ENCODE data around the gene AFDN.

The AFDN gene, protein sequence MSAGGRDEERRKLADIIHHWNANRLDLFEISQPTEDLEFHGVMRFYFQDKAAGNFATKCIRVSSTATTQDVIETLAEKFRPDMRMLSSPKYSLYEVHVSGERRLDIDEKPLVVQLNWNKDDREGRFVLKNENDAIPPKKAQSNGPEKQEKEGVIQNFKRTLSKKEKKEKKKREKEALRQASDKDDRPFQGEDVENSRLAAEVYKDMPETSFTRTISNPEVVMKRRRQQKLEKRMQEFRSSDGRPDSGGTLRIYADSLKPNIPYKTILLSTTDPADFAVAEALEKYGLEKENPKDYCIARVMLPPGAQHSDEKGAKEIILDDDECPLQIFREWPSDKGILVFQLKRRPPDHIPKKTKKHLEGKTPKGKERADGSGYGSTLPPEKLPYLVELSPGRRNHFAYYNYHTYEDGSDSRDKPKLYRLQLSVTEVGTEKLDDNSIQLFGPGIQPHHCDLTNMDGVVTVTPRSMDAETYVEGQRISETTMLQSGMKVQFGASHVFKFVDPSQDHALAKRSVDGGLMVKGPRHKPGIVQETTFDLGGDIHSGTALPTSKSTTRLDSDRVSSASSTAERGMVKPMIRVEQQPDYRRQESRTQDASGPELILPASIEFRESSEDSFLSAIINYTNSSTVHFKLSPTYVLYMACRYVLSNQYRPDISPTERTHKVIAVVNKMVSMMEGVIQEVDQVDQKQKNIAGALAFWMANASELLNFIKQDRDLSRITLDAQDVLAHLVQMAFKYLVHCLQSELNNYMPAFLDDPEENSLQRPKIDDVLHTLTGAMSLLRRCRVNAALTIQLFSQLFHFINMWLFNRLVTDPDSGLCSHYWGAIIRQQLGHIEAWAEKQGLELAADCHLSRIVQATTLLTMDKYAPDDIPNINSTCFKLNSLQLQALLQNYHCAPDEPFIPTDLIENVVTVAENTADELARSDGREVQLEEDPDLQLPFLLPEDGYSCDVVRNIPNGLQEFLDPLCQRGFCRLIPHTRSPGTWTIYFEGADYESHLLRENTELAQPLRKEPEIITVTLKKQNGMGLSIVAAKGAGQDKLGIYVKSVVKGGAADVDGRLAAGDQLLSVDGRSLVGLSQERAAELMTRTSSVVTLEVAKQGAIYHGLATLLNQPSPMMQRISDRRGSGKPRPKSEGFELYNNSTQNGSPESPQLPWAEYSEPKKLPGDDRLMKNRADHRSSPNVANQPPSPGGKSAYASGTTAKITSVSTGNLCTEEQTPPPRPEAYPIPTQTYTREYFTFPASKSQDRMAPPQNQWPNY (N-terminal part only)

DNA sequence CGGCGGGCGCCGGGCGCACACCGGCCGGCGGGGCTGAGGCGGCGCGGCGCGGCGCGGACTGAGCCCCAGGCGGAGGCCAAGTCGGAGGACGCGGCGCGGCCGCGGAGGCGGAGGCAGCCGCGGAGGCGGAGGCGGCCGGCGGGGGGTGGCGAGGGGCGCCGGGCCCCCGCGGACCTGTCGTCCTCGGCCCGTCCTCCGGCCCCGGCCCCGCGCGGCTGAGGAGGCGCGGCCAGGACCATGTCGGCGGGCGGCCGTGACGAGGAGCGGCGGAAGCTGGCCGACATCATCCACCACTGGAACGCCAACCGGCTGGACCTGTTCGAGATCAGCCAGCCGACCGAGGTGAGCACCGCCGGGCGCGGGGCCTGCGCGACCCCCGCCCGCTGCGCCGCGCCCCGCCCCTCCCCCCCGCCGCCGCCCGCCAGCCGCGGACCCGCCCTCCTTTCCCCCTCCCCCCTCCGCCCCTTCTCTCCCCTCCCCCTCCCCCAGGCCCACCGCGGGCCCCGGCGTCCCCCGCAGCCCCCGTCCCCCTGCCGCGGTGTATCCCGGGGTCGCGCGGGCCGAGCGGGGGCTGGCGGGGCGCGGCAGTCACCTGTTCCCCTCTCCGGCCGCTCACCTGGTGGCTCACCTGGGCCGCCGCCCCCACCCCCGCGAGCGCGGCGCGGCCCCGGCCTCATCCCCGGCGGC, at the start of gene AFDN:
TSS of gene AFDN (plus strand) at position 16 of the 687 bp plus-strand sequence. CDS start at position 238, 222 bp downstream.
- DNase-seq (ENCODE audit: low read depth), result no peak

DNA sequence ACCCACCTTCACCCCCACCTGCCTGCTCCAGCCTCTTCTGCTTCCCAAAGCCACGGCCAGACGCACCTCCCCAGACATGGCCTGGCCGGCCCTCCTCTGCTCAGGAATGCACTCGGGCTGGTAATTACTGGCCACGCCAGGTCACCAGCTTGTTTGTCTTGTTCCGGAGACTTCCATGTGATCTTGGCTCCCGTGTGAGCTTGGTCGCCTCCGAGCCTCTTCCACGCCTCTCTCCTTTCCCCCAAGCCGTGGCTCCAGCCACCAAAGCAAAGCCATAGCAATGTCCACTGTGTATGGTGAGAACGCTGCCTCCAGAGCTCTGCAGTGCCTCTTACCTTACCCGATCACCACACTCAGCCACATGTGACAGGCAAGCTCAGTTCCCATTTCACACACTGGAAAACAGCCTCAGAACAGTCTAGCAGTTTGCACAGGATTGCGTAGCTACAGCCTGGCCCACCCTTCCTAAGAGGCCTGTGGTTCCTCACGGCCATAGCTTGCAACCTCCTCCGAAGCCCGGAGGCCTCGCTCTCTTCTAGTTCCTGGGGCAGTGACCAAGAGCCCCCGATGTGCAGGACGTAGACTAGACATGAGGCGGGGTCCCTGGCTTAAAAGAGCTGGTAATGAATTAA, 48.1 kb upstream of the AFDN start:
- DNase-seq (ENCODE audit: low read depth), result no peak

DNA sequence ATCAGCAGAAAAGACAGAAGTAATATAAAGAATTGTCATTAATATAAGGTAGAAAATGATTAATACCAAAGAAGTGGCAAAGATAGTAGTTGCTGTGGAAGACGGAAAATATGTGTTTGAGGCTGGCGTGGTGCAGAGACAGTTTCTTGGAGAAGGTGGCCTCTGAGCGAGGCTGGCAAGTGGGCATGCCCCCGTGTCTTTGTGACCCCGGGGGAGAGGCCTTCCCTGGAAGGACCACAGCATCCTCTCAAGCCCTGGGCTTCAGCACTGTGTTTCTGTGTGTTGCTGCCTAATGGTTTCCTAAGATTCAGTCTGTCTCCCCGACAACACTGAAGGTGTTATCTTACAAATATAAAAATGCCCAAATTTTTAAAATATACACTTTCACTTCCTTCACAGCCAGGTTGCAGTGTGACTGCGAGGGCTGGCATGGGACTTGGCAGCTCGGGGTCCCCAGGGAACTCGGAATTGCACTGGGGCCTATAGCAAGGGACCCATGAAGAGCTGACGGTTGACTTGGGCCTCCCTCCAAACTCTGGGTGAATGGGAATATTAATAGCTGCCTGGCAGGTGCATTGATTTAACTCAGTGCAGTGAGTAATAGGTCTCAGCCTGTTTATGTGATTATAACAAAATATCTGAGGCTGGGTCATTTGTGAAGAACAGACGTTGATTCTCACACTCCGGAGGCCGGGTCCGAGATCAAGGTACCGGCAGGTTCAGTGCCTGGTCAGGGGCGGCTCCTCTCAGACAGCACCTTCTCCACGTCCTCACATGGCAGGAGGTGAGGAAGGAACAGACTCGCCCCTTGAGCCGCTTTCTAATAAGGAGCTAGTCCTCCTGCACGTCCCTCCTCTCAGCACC, 47.4 kb upstream of the AFDN start:
- no peak for DNase-seq (ENCODE audit: low read depth)

GRCh38 chr6:167779993-167780655, 46.6 kb upstream of the AFDN start:
- no peak for DNase-seq (ENCODE audit: low read depth)

DNA sequence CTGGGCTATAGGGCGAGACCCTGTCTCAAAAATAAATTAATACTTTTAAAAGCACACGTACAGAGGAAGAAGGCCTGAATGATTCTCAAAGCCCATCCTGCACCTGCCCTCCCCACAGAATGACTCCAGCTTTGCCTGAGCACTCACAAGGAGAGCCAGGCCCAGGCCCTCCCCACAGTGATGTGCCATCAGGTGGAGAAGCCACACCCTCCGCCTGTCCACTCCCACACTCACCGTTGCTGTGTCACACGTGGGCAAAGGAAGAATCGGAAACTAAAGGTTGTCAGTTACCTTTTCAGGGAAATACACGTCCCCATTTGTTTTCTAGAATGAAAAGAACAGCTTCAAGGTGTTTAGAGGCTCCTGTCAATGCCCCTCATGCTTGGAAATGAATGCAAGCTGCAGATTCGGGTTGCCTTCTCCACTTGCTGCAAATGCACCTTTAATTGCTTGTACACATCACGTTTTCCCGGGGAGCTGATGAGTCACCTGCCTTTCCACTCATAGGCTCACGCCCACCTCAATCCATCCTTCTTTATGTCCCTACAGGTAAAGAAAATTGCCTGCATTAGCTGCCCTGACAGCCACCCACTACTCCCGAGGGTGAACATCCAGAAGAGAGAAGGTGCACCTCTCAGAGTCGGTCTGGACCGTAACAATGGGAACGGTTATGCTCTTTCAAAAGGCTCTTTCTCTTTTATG, 45.5 kb upstream of the AFDN start:
- no peak for DNase-seq (ENCODE audit: low read depth)

DNA sequence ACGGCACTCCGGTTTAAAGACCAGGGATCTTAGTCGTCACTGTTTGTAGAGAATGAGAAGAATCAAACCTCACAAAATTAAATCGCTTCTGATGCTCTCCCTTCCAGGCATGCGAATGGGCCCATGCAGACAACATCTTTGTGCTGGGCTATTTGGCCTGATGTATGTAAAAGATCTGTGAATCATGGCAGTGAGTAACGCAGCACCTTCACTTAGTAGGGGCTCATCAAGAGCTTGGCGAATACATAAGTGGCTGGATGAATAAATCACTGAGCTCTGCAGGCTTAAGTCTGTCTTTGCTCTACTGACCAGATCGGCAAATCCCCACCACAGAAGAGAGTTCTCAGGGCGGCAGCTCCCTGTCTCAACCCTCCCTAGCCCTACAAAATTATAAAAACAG, 44.8 kb upstream of the AFDN start:
- no peak for DNase-seq (ENCODE audit: low read depth)

DNA sequence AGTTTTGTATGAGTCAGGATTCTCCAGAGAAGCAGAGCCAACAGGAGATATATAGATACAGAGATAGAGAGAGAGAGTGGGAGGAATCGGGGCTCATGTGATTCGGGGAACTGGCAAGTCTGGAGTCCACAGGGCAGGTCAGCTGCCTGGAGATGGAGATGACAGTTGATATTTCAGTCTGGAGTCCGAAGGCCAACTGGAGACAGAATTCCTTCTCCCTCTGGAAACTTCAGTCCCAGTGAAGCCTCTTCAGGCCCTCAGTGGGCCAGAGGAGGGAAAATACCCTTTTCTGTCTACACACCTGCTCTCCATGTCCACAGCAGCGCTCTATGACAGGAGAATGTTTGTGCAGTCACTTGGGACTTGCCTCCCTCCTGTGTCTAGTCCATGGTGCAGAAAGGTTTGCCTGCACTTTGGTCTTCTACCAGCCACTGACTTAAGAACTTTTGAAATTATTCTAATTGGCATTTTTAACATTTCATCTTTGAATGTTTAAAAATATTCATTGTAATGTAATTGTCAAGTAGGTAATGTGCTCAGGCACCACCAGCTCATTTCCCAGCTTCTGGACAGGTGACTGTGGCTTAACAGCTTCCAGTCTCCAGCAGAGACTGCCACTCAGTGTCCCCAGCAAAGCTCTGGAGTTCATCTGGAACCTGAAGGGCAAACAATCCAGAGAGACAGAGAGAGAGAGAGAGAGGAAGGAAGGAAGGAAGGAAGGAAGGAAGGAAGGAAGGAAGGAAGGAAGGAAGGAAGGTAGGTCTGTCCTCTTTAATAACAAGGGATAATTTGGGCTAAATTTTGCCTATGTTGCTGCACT, 43.8 kb upstream of the AFDN start:
- no peak for DNase-seq (ENCODE audit: low read depth)

DNA sequence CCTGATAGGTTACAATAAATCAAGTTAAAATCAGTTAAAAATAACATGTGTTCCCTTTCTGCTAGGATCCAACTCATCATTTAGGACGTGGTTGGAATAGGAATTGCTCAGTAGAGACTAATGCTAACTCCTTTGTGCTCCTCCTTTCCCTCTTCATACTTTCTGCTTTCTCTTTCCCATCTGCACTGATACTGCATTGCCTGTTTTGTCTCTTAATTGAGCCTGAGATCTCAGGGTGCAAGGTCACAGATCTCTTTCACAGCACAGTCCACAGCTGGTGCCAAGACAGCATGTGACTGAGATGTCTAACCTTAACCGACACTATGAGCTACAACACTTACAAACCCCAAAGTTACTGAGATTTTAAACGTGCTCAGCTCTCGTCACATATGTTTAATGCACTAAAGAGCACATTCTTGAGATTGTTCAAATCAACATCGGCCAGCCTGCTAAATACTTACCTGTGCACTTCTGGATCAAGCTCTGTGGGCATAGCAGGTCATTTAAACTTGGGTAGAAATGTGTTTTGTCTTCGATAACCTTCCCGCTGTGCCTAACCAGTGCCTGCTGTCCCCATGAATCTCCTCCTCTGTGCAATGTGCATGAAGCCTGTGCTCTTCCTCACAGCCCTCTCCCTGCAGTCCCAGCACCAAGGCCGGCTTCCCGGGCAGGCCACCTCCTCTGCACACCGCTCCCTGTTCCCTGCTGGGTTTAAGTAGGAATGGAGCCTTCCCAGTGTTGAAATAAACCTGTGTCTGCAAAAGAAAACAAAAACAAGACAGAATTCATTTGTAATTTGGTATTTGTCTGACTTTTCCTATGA, 39.6 kb upstream of the AFDN start:
- DNase-seq (ENCODE audit: low read depth), result no peak

DNA sequence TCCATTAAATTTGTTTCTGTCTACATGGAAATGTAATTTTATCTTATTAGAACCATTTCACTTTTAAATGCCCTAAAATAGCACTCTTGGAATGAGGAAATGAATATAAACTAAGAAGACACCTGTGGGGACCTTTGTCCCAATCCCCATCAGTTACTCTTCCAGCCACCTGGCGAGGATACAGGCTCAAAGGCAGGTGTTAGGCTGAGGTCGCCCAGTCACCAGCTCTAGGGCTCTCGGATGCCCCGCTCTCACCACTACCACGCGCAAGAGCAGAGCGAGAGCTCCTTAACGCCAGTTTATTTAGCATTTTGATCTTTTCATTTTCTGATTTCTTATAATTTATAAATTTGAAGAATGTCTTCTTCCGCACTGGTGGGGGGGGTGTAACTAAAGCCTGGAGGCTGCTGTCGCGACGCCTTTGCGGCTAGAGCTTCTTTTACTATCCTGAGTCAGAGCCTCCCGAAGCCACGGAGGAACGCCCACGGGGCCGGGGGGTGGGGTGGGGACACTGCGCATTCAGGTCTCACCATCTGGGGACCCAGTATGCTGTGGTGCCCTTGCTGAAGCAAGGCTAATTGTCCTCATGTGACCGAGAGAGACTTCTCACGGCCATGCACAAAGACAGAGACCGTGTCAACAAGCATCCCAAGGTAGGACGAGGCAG, 38.7 kb upstream of the AFDN start:
- DNase-seq (ENCODE audit: low read depth), result no peak

GRCh38 chr6:167788563-167788903, 38.2 kb upstream of the AFDN start:
- DNase-seq (ENCODE audit: low read depth), result no peak

GRCh38 chr6:167789358-167789757, 37.4 kb upstream of the AFDN start:
- no peak for DNase-seq (ENCODE audit: low read depth)

- DNase-seq (ENCODE audit: low read depth), result no peak
Measured at GRCh38 chr6:167791091-167791779, 35.5 kb upstream of the AFDN start.

GRCh38 chr6:167791780-167792478, 34.8 kb upstream of the AFDN start:
- no peak for DNase-seq (ENCODE audit: low read depth)

DNA sequence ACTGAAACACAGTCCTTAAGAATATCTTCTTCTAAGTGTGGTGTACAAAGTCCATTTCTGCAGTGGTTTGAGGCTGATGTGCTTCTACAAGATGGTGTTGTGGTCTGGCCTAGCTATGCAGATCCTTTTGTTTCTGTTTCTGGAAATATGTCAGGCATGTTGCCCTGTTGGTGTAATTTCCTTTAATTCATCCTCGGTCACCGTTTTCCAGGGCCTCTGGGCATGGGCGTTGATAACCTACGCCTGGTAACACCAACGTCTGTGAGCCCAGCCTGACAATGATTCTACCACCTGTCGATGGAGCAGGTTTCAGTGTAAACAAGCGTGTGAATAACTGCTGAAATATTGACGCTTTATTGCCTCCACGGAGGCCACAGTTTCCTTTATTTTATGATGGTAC, 33.3 kb upstream of the AFDN start:
- no peak for DNase-seq (ENCODE audit: low read depth)

Data from activated T-cell treated with anti-CD3 and anti-CD28 coated beads for 24 hours (primary cell).